HG03039 (cell line): ENCODE results near the gene CAPG.
A peak's percentile ranks its signal among the peaks of the same experiment; 100 is the strongest.
"Not testable (repeated sequence)": the region's sequence is repeated elsewhere in the genome, so short reads cannot be mapped to it uniquely, and the experiment has no call there.

Experiments used
- ATAC-seq: cut with Tn5 transposase; IDR thresholded peaks from one replicate; pipeline ENCODE4 v1.9.1; 2021; ENCODE audit warnings: mild to moderate bottlenecking, moderate library complexity; ENCODE audit not compliant: unreplicated experiment

Gene CAPG

DNA sequence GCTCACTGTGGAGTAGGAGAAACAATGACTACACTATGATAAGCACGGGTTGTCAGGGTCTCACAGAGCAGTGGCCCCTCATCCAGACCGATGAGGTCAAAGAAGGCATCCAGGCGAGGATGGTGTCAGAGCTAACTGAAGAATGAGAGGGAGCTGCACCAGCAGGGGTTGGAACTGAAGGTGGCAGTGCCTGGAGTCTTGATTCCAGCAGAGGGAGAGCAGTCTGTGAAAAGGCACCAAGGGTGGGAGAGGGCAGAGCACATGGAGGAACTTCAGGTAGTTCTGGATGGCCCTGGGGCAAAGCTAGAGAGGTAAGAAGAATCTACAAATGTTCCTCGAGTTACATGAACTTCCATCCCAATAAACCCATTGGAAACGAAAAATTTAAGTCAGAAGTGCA lies 43.0 kb downstream of the CAPG start:
- no peak for ATAC-seq

DNA sequence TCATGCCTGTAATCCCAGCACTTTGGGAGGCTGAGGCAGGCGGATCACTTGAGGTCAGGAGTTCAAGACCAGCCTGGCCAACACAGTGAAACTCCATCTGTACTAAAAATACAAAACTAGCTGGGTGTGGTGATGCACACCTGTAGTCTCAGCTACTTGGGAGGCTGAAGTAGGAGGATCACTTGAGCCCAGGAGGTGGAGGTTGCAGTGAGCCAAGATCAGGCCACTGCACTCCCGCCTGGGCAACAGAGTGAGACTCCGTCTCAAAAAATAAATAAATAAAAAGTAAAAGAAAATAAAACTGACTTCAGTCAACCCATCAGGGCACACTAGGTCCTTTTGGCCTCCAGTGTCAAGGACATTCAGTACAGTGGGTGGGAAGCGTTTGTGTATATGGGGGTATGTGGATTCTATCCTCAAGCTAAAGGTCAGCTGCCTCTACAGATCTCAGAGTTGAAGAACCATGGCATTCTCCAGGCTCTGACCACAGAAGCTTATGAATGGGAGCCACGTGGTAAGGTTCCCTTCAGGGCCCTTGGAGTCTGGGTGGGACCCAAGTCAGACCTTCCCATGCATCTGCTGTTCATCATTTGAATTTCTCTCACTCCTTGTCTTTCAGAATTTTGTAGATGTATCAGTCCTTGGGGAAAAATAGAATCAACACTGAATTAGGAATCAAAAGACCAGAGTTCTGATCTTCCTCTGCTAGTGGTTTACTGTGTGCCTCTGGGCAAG lies 47.3 kb downstream of the CAPG start:
- not testable (repeated sequence) for ATAC-seq

GRCh38 chr2:85357736-85358135 lies 52.4 kb downstream of the CAPG start:
- no peak for ATAC-seq

DNA sequence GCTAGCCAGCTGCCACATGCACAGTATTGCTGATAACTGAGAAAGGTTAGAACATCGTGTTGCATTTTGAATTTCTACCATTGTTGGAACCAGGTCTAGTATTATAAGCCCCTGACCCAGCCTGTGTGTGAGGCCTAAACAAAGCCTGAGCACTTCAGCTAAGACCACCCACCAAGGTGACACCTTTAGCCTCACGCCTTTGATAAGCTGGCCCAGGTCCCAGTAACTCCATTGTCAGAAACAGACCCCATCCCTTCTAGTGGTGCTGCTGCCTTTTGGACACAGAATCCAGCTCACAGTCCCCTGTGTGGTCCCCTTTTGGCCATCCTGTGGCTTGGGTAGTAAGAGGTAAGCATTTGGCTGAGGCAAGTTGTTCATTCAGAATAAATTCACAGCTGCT lies 54.0 kb downstream of the CAPG start:
- no peak for ATAC-seq

DNA sequence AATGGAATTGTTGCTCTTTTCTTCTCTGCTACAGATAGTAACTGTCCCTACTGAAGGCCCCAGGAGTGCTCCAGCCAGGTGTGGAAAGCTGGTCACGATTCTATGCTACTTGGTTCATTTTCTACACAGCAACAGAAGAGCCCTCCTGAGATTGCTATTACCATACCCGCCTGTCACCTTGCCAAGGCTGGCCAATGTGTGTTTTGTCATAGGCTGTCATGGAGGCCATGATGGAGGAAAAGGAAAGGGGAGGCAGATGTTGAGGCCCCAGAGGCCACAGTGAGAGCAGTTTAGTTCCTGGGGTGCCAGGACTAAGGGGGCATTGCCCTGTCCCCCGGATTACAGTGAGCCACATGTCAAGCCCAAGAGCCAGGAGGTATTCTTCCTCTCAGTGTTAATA lies 54.6 kb downstream of the CAPG start:
- no peak for ATAC-seq

GRCh38 chr2:85355073-85355410 lies 55.1 kb downstream of the CAPG start:
- ATAC-seq = peak; percentile 1

GRCh38 chr2:85354286-85355072 lies 55.7 kb downstream of the CAPG start, which contains the start of the genes ELMOD3 and RETSAT:
Gene ELMOD3 (plus strand): TSS chr2:85354769. CDS start chr2:85357199, 2,430 bp downstream.
Gene RETSAT (minus strand): TSS chr2:85354528. CDS start chr2:85354507, 21 bp downstream.
- ATAC-seq = peak; percentile 97

DNA sequence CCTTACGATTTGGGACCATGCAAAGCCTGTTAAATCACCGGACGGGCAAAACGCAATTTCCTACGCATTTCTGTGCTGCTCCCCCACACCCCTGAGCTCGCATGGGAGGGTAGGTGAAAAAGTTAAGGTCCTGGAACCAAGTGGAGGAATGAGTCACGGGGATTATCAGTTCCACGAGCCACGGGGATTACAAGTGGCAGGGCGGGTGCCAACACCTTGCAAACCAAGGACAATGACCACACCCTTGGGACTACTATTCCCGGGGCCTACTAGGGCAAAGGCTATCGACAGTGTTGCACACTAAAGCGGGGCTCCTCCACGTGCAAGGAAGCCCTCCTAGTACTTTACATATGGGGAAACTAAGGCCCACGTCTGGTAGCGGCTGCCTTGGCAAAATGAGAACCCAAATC lies 56.3 kb downstream of the CAPG start:
- ATAC-seq = peak; percentile 8

- ATAC-seq = no peak
Observed at GRCh38 chr2:85347599-85347998, 62.6 kb downstream of the CAPG start.
